ENCODE measurements around the gene PUS3. TPM values are rescaled to one million over a fixed set of nuclear protein-coding genes. Genes with fewer than 3 reads are reported as not detected.
"Not testable (repeated sequence)": the region's sequence is repeated elsewhere in the genome, so short reads cannot be mapped to it uniquely, and the experiment has no call there.

The PUS3 gene
- total RNA-seq, 1 donor from 2014 or later: 11.5 TPM

DNA sequence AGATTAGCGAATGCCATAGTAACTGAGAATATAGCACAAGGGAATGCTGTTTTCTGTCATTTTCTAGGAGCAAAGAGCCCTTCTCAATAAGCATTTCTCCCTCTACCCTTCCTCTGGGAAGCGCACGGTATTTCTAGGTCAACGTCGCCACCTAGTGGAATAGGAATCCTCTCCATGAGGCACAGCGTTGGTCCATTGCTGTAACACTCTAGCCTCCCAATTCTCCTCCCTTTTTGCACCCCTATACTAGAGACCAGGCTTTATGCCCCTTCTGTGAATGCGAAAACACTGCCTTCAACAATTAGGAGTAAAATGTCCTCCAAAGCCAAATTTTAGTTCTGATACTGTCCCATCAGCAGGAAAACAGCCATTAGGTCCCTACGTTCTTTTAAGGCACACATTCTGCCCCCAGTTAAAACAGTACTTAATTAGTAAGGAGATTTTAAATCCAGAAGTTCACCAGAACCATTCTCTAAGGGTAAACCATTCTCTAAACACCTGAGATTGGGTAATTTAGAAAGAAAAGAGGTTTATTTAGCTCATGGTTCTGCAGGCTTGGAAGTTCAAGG, 28.4 kb downstream of the PUS3 start:
- intact Hi-C loops (cut with micrococcal nuclease): loop anchor here (1.0 to 10.0 kb wide), 6 partner anchors 150 to 912 kb away; partner anchors contain the start of genes CHEK1 and EI24

GRCh38 chr11:125873881-125874555, 29.0 kb downstream of the PUS3 start:
- intact Hi-C loops (cut with micrococcal nuclease): loop anchor here (1.0 to 10.0 kb wide), 6 partner anchors 150 to 912 kb away; partner anchors contain the start of genes CHEK1 and EI24

- intact Hi-C loops (cut with micrococcal nuclease): loop anchor here (5.0 to 10.0 kb wide), 4 partner anchors 305 to 910 kb away; partner anchors contain the start of gene EI24
Observed at GRCh38 chr11:125872138-125872491, 30.9 kb downstream of the PUS3 start.

- intact Hi-C loops (cut with micrococcal nuclease): loop anchor here (5.0 to 10.0 kb wide), 4 partner anchors 304 to 909 kb away; partner anchors contain the start of gene EI24
Observed at GRCh38 chr11:125871391-125872137, 31.4 kb downstream of the PUS3 start.

DNA sequence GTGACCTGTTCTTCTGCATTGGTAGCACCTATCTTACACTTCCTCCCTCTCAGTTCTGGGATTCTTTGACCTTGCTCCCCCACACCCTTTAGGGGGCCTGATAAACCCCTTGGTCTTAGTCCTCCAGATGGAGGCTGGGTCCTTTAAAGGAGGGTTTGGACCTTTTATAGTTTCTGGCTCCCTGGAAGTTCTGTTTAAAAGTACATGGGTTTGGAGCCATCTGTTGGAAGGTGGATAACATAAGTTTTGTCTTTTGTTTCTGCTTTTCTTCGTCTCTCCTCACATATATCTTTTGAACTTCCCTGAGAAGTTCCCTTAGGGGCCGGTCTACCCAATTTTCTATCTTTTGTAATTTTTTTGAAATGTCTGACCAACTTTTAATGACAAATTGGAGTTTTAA, 33.5 kb downstream of the PUS3 start:
- intact Hi-C loops (cut with micrococcal nuclease): no loop called here

DNA sequence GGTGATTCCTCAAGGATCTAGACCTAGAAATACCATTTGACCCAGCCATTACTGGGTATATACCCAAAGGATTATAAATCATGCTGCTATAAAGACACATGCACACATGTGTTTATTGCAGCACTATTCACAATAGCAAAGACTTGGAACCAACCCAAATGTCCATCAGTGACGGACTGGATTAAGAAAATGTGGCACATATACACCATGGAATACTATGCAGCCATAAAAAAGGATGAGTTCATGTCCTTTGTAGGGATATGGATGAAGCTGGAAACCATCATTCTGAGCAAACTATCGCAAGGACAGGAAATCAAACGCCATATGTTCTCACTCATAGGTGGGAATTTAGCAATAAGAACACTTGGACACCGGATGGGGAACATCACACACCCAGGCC, 37.7 kb downstream of the PUS3 start:
- intact Hi-C loops (cut with micrococcal nuclease): not testable (repeated sequence)

- intact Hi-C loops (cut with micrococcal nuclease): not testable (repeated sequence)
Observed at GRCh38 chr11:125862786-125863185, 40.2 kb downstream of the PUS3 start.

DNA sequence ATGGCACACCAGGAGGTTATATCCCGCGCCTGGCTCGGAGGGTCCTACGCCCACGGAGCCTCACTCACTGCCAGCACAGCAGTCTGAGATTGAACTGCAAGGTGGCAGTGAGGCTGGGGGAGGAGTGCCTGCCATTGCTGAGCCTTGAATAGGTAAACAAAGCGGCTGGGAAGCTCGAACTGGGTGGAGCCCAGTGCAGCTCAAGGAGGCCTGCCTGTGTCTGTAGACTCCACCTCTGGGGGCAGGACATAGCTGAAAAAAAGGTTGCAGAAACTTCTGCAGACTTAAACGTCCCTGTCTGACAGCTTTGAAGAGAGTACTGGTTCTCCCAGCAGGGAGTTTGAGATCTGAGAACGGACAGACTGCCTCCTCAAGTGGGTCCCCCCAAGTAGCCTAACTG, 45.3 kb downstream of the PUS3 start:
- intact Hi-C loops (cut with micrococcal nuclease): not testable (repeated sequence)

- intact Hi-C loops (cut with micrococcal nuclease): no loop called here
Observed at GRCh38 chr11:125846188-125846587, 56.8 kb downstream of the PUS3 start.

Other genes starting within 250 kb of the PUS3 start
- gene ACRV1, start 222.4 kb downstream of the PUS3 start, total RNA-seq: not detected in 2 replicates
- gene PATE1, start 156.9 kb downstream of the PUS3 start, total RNA-seq: not detected in 2 replicates
- not detected in 2 replicates for gene PATE2, start 124.4 kb downstream of the PUS3 start, total RNA-seq
- not detected in 2 replicates for gene PATE3, start 115.1 kb downstream of the PUS3 start, total RNA-seq
- gene PATE4, start 69.9 kb downstream of the PUS3 start, total RNA-seq: not detected in 2 replicates
- 15.6 and 16.8 TPM in 2 replicates for gene HYLS1, start 15.5 kb downstream of the PUS3 start, total RNA-seq
- gene DDX25, start 1.3 kb upstream of the PUS3 start, total RNA-seq: 0.09 TPM in 1 of 2 replicates, not detected in the other
- not detected in 2 replicates for gene VSIG10L2, start 42.8 kb upstream of the PUS3 start, total RNA-seq
- 2.6 and 4.5 TPM in 2 replicates for gene CDON, start 159.7 kb upstream of the PUS3 start, total RNA-seq

All from T-helper 2 cell treated with Interferon-gamma antibody and Interleukin-4, amounts not matched to agents 100 ng/mL and 5 ng/mL, for 36 hours (primary cell).